Islet precursor cell (in vitro differentiated cells): ENCODE results near the gene KANSL2.
A peak's percentile ranks its signal among the peaks of the same experiment; 100 is the strongest.
"Not testable (repeated sequence)": the region's sequence is repeated elsewhere in the genome, so short reads cannot be mapped to it uniquely, and the experiment has no call there.

ENCODE experiments used
- DNase-seq: peaks from one replicate; pipeline ENCODE4 v3.0.0-alpha.2; 2018

Gene KANSL2

DNA sequence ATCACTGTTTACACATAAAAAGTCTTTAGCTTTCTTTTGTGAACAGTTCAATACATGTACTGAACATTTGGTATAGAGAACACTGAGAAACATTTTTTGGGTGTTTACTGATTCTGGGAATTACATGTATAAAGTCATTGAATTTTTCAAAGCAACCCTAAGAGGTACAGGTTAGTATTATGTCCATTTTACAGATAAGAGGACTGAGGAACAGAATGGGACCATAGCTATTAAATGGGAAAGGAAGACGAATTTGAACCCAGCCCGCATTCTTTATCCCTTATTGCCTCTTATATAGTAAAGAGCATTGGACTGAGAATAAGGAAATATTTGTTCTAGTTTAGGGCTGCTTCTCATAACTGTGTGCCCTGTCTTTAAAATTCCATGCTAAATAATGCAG is 889 bp upstream of the KANSL2 start:
- no peak for DNase-seq

DNA sequence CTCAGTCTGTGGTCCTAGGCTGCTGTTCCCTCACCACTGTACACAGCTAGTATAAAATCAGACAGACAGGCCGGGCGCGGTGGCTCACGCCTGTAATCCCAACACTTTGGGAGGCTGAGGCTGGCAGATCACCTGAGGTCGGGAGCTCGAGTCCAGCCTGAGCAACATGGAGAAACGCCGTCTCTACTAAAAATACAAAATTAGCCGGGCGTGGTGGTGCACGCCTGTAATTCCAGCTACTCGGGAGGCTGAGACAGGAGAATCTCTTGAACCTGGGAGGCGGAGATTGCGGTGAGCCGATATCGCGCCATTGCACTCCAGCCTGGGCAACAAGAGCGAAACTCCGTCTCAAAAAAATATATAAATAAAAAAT is 481 bp upstream of the KANSL2 start:
- not testable (repeated sequence) for DNase-seq

DNA sequence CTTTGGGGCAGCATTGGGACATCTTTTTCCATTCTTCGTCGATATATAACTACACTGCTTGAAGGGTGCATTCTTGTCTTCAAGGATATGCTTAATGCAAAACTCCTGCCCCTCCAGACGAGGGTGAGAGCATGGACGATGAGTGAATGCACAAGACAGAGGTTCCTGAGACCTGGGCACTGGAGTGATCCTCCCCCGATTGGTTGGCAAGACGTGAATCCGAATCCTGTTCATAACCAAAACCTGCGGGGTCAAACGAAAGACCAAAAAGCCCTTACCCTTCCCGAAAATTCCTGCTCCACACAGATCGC is 684 bp downstream of the KANSL2 start:
- no peak for DNase-seq

DNA sequence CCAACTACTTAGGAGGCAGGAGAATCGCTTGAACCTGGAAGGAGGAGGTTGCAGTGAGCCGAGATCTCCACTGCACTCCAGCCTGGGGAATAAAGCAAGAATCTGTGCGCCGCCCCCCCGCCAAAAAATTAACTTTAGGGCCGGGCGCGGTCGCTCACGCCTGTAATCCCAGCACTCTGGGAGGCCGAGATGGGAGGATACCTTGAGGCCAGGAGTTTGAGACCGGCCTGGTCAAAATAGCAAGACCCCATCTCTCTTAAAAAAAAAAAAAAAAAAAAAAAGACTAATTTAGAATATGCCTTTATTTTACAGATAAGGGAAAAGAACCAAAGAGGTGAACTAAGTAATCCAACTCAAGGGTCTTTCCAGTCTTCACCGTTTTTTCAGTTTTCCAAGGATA is 1.2 kb downstream of the KANSL2 start:
- DNase-seq: no peak

DNA sequence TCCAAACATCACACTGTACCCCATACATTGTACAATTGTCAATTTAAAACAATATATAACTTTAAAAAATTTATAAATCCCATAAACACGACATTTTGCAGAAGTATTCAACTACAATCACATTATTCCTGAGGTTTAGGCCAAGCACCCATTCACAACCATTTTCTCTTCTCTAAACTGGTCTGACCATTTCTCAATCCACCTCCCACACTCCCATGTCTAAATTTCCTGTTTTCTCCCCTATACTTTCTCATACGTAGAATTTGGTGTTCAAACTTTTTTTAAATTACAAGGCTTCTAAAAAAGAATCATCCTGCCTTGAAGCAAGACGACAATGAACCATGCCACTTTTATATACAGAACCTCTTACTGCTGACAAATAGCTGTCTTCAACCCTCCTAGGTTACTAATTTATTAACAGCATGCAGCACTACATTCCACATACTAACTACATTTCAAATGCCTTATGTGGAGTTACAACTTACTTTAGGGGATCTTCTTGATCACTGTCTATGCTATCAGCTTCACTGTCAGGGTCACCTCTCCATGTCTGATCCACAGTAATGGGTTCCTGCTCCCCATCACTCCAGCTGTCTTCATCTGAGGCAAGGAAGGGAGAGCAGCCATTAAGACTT is 3.4 kb downstream of the KANSL2 start:
- DNase-seq: no peak

DNA sequence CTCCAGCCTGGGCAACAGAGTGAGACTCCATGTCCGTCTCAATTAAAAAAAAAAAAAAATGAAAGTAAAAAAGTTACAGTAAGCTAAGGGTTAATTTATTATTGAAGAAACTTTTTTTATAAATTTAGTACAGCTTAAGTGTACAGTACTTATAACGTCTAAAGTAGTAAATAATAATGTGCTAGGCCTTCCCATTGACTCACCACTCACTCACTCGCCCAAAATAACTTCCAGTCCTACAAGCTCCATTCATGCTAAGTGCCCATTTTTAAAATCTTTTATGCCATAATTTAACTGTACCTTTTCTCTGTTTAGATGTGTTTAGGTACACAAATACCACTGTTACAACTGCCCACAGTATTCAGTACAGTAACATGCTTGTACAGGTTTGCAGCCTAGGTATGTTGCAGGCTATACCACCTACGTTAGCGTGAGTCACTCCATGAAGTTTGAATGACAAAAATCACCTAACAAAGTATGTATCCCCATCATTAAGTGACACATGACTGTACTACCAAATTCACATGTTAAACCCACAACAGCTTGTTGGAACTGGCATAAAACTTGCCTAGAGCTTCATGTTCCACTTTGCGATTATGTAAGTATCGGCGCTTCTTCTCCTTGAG is 10.7 kb downstream of the KANSL2 start:
- DNase-seq: no peak

DNA sequence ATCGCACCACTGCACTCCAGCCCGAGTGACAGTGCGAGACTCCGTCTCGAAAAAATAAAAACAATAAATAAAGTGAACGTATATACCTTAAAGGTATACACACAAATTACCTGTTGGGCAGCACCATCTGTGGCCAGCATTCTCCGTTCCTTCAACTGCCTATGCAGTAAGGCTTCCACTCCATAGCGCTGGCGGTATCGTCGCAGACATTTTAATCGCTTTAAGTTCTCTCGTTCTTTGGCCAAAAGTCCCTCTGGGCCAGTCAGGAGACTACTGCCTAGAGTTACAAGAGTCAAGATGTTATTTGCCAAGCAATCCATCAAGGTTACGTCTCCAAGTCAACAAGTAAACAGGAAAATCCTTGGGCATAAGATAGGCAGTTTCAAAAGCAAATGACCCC is 13.0 kb downstream of the KANSL2 start:
- DNase-seq: no peak

DNA sequence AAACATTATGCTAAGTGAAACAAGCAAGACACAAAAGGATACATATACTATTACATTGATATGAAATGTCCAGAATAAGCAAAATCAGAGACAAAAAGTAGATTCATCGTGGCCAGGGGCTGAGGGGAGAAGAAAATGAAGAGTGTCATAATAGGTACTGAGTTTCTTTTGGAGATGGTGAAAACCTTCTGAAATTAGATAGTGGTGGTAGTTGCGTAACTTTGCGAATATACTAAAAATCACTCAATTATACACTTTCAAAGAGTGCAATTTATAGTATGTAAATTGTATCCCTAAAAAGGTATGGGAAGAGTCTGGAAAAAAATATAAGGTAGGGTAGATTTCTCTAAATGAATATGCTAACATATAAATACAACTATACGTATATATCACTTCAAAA is 22.2 kb downstream of the KANSL2 start:
- DNase-seq: no peak

DNA sequence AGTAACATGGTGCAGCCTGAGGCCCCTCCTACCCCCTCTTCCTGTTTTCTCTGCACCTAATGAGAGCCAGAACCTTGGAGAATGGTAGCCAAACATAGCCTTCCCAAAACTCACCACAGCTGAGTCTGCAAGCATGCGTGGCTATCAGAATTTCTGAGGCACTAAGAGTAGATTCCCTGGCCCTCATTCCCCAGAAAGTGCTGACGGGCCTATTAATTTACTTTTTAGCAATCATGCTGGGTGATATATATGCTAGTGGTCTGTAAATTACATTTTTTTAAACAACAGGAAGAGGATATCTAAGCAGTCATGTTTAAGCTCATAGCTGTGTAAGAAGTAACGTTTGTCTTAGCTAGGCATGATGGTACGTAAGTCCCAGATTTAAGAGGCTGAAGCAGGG is 30.4 kb downstream of the KANSL2 start:
- DNase-seq: no peak

DNA sequence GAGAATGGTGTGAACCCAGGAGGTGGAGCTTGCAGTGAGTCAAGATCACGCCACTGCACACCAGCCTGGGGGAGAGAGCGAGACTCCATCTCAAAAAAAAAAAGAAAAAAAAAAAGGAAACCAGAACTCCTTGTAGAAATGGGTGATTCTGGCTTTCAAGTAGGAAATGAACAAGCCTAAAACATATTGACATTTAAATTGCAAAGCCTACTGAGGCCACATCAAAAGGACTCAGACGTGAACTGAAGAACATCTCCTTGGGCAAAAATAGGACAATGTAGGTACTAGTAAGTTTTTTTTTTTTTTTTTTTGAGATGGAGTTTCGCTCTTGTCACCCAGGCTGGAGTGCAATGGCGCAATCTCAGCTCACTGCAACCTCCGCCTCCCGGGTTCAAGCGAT is 36.7 kb downstream of the KANSL2 start:
- not testable (repeated sequence) for DNase-seq

DNA sequence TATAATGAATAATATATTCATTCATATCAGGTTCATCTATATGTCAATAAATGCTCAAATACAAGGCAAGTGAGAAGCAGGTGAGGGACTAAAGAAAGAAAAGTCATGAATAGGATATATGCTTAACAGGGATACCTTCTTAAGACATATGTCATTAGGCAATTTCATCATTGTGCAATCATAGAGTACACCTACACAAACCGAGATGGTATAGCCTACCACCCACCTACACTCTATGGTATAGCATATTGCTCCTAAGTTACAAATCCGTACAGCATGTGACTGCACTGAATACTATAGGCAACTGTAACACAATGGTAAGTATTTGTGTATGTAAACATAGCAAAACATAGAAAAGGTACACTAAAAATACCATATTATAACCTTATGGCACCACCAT is 39.0 kb downstream of the KANSL2 start:
- DNase-seq: no peak

DNA sequence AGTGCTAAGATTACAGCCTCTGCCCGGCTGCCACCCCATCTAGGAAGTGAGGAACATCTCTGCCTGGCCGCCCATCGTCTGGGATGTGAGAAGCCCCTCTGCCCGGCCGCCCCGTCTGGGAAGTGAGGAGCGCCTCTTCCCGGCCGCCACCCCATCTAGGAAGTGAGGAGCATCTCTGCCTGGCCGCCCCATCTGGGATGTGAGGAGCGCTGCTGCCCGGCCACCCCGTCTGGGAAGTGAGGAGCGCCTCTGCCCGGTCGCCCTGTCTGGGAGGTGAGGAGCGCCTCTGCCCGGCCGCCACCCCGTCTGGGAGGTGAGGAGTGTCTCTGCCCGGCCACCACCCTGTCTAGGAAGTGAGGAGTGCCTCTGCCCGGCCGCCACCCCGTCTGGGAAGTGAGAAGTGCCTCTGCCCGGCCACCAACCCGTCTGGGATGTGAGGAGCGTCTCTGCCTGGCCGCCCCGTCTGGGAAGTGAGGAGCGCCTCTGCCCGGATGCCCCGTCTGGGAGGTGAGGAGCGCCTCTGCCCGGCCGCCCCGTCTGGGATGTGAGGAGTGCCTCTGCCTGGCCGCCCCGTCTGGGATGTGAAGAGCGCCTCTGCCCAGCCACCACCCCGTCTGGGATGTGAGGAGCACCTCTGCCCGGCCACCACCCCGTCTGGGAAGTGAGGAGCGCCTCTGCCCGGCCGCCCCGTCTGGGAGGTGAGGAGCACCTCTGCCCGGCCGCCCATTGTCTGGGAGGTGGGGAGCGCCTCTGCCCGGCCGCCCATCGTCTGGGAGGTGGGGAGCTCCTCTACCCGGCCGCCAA is 40.1 kb downstream of the KANSL2 start:
- DNase-seq: not testable (repeated sequence)

DNA sequence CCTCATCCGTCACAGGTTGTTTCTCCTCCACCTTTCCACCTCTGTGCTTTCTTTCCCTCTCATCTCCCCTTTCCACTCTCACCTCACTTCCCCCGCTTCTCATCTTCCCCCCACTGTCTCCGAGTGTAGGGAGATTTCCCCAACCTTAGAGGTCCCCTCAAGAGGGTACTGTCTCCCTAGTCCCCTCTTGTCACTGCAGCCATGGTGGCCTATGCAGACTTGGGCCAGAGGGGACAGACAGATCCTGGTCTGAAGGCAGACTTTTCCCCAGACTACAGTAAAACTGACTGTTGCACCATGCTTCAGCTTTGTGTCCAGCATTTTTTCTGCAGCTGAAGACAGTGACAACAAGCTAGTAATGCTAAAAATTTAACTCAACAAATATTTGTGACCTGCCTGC is 41.2 kb downstream of the KANSL2 start:
- DNase-seq: no peak

DNA sequence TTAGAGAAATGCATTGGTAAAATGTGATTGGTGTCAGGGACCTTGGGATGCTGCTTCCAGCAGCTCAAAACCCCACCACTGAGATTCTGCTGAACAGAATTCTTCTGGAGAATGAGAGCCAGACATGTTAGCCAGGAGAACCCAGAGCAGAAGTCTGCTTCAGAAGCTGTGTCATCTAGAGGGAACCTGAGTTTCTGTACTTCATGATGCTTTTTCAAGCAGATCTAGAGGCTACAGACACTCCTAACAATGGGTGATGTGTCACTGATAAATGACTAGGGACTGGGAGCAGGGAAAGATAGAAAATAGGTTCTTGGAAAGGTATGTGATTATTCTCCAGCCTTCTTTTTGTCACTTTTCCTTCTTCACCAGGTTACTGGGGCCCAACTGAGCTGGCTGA is 41.6 kb downstream of the KANSL2 start:
- DNase-seq: no peak

DNA sequence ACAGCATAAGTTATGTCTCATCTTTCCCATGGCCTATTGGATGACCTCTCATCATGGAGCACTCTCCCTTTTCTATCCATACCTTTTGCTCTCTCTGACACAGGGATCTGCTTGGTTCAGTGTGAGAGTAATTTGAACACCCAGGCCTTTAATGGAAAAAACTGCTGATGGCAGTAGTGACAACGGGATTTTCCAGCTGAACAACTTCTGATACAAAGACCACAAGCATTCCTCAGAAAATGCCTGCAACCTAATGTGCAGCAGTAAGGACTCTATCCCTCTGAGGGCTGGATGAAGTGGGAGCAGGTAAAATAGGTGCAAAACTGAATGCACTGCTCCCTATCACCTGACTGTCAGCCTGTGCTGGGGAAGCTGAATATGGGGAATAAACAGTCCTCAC is 51.0 kb downstream of the KANSL2 start:
- DNase-seq: peak; percentile 87

DNA sequence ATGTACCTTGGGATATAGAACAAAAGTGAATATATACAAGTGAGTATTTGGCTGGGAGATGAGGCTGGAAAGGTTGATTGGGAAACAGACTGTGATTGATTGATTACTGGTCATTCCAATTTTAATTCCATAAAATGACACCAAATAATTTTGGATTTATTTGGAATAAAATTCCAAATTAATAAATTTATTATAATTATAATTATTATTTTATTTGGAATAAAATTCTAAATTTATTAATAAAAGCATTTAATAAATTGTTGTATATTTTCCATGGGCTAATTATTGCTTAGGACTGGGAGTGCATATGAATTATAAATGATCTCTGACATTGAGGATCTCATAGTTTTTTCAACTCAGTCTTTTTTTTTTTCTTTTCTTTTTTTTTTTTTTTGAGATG is 51.7 kb downstream of the KANSL2 start:
- no peak for DNase-seq

DNA sequence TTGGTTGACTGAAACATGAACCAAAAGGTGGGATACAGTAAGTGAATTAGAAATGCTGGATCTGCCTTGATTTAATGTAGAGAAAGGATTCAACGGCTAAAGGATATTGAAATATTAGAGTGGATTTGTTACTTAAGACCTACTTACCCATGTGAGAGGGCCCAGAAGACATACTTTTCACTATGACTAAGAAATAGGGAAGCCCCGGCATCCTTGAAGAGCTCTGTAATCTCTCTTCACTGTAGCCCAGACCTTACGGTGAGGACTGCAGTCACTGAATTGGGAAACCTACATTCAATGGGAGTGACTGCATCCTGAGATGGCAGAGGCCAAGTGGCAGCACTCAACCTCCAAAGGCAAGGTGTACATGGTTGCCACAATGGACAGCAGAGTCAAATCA is 52.5 kb downstream of the KANSL2 start:
- DNase-seq: no peak

DNA sequence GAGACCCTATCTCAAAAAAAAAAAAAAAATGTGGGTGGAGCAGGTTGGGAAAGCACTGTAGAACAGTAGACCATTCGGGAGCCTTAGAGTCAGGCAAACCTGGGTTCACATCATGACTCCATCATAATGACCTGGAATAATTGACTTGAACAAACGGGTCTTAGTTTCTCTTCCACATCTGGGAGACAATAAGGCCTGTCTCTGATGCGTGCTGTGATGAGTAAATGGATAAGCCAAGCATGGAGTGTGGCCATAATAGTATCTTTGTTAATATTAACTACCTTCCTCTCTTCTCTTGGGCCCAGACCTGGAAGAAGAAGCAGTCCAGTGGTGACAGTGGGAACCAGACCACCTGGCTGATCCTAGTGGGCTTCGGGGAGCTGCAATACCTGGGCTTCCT is 54.5 kb downstream of the KANSL2 start:
- DNase-seq: no peak

DNA sequence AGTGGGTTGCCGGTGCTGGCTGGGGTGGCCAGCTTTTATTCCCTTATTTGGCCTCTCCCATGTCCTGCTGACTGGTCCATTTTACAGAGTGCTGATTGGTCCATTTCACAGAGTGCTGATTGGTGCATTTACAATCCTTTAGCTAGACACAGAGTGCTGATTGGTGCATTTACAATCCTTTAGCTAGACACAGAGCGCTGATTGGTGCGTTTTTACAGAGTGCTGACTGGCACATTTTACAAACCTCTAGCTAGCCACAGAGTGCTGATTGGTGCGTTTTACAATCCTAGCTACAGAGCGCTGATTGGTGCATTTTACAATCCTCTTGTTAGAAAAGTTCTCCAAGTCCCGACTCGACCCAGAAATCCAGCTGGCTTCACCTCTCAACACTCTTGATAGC is 59.0 kb downstream of the KANSL2 start:
- DNase-seq: not testable (repeated sequence)

DNA sequence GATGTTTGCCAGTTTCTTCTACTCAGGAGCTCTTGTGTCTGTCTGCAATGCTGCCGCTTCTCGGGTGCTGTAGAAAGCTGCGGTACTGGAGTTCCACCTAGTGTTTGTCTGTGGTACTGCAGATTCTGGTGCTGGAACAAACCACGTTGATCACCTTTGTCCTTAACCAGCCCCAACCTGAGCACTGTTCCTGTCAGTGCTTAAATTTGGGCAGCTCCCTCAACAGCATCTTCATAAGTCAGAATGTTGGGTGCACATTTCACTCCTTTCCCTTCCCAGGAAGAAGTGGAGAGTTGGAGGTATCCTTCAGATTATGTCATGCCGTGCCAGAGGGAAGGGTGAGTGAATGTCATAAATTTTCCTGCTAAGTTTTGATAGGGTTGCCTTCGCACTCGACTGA is 63.5 kb downstream of the KANSL2 start:
- peak; percentile 90 for DNase-seq

DNA sequence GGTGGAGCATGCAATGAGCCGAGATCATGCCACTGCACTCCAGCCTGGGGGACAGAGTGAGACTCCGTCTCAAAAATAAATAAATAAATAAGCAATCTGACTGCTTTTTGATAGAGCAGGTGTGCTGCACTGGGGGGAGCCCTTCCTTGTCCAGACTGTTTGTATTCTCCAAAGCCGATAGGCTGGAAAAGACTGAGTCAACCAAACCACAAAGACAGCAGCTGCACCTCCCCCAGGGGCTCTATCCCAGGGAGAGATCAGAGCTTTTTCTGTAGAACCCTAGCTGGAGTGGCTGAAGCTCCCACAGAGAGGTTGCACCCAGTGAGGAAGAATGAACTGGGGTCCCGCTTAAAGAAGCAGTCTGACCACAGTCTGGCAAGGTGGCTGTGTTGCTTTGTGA is 66.4 kb downstream of the KANSL2 start:
- DNase-seq: no peak

DNA sequence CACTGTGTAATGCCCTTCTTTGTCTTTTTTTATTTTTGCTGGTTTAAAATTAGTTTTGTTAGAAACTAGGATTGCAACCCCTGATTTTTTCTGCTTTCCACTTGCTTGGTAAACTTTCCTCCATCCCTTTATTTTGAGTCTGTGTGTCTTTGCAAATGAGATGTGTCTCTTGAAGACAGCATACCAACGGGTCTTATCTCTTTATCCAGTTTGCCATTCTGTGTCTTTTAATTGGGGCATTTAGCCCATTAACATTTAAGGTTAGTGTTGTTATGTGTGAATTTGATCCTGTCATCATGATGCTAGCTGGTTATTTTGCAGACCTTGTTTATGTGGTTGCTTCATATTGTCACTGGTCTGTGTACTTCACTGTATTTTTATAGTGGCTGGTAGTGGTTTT is 68.7 kb downstream of the KANSL2 start:
- DNase-seq: no peak
